ENCODE measurements around the gene PCNX1.
"Not testable (repeated sequence)": the region's sequence is repeated elsewhere in the genome, so short reads cannot be mapped to it uniquely, and the experiment has no call there.

PCNX1 gene

DNA sequence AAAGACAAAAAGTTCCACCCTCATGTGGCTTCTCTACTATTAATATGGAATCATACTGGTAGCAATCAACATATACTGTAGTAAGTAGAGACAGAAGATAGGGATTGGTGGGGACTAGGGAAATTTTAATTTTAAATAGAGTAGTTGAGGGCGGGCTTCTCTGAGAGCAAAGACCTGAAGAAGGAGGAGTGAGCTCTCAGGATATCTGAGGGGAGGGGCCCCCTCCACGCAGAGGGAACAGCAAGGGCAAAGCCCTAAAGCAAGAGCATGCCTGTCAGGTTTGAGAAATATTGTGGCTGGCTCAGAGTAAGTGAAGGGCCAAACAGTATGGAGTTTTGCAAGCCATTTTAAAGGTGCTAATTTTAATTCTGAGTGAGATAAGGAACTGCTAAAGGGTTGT lies 64.3 kb downstream of the PCNX1 start:
- no peak for DNase-seq

DNA sequence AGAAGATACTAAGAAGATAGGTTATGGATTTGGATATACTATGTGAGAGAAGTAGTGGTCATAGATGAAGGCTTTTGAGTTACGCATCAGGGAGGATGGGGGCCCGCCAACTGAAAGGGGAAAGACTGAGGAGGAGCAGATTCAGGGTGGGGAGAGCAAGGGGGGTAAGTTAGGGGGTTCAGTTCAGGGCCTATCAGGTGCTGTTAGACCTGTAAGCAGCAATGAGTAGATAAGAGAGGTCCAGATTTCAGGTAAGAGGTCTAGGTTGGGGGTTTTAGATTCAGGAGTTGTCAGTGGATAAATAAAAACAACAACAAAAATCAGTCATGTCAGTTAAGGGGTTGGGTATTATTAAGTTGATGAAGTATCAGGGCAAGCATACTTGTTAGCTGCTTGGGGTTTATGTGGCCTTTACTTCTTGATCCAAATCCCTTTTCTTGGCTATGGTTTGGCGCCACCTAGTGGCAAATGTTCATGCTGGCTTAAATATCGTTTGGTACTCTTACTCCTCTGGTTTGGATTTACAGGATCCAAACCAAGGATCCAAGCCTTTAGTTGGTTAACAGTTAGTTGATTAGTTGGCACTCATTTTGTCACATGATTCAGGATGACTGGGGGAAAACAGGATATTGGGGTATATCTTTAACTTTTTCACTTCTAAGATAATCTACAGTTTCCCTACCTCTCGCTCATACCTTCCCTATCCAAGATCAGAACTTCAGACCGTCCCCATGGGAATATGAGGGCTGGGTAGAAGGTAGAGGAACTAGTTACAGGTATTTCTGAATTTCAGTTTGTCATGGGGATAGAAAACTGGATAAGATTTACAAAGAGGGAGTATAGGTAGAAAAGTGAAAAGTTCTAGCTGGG lies 65.1 kb downstream of the PCNX1 start:
- DNase-seq: peak; percentile 92

DNA sequence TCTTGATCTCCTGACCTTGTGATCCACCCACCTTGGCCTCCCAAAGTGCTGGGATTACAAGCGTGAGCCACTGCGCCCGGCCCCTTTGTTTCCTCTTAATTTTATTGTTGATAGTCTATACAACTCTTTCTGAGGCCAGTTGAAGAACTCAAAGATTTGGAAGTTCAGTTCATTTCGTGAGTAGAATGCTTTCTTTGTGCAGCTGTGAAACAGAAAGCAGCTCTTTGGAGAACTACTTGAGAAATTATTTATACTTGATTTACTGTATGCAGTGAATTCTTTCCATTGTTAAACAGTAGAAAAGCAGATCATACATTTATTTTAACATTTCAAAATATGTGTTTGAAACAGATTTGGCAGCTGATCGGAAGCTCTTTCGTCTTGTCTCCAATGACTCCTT lies 69.3 kb downstream of the PCNX1 start:
- DNase-seq: no peak

DNA sequence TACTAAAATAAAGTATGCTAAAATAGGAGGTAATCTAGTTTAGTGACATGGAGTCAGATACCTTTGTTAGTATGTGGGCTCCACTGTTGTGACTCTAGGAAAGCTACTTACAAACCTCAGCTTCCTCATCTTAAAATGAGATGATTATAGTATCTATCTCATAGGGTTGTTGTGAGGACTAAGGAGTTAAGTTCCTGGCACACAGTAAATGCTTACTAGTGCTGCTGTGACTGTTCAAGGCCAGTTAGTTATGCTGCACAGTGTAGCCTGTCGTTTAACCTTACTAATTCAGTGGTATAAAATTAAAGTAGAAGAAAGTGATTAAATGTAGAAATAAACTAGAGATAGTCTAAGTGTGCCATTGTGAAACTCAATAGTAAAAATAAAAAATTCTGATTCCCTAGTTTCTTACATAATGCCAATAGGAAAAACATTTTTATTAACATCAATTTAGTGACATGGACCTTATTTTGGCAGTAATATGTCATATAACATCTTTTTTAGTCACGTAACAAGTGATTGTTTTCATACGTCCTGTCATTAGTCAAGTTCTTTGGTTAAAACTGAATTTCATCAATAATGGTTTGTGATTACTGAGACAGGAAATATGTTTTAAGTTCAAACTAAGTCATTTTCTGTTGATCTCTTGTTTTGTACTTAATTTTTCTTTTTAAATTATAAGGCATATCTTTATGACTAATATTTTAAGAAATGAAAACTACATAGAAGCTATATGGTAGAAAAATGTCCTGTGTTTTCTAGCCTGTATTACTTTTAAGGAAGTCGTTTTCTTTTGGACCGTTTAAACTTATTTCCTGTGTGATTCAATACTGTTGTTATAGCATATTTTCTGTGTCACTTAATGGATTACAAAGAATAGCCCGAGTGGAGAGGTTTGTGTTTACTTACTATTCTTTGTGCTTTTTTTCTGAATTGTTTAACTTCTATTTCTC lies 74.0 kb downstream of the PCNX1 start:
- DNase-seq: no peak

DNA sequence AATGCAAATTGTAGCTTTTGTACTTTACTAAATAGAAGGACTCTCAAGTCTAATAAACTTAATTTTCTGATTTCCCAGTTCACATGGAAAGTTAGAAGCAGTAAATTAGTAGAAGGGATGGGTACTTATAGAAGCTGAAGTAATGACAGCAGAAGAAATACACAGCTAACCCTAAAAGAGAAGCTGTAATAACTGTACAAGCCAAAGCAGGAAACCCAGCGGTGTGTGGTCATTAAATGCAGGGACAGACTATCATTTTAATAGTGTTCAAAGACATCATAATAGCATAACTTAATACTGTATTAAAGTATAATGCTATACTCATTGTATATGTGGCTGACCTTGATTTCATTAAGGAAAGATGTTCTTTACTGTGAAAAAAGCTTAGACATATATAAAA lies 74.9 kb downstream of the PCNX1 start:
- no peak for DNase-seq

DNA sequence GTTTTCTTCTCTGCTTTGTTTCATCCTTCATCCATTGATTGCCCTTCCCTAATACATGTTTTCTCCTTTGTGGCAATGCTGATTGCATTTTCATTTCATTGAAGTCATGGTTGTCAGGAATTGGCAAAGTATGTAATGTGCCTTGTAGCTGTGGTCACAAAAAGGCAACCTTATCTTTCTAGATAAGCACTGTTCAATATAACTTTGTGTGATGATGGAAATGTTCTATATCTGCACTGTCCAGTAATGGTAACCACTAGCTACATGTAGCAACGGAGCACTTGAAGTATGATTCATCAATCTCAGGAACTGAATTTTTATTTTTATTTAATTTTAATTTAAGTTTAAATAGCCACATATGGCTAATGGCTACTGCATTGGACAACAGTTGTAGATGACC lies 79.8 kb downstream of the PCNX1 start:
- no peak for DNase-seq

DNA sequence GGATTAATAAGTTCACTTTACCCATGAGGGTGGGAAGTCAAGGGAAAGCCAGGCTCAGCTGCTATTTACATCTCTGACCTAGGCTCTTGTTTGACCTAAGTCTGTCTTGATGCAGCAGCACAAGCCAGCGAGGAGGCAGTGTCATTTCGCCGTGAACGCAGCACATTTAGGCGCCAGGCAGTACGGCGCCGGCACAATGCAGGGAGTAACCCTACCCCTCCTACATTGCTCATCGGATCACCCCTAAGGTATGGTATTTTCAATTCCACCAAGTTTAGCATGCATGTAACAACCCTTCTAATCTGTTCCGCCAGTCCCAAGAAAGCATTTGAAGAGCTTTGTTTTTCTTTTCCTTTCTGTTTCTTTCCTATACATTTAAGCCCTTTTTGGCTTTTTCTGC lies 81.2 kb downstream of the PCNX1 start:
- DNase-seq: no peak

DNA sequence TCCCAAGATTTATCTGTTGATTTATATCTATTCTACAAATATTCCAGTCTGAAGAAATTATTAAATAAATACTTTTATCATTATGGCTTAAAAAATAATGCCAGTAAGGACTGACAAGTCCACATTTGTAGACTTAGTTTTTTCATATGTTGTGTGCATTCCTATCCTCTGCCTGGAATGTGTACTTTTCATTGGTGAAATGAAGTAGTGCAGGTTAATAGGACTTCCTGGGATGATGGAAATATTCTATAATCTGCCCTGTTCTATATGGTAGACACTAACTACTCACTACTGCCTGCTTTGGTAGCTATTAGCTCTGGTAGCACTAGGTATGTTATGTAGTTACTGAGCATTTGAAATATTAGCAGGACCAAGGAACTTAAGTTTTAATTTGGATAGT lies 86.7 kb downstream of the PCNX1 start:
- DNase-seq: no peak

DNA sequence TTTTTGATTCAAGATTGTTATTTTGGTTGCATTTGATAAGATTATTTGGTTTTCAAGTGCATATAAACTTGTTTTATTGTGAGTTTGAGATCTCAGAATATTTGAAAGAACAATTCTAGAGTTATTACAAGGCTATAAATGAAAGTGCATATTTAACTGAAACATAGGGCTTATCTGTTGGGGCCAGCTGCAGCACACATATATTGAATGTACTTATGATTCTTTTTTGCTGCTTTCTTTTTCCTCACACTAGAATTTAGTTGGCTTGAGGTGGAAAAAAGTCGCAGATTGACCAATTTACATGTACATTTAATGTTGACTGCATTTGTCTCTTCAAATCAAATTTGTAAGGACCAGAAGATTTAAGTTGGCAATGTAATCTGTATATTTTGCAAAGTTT lies 88.0 kb downstream of the PCNX1 start:
- DNase-seq: no peak

DNA sequence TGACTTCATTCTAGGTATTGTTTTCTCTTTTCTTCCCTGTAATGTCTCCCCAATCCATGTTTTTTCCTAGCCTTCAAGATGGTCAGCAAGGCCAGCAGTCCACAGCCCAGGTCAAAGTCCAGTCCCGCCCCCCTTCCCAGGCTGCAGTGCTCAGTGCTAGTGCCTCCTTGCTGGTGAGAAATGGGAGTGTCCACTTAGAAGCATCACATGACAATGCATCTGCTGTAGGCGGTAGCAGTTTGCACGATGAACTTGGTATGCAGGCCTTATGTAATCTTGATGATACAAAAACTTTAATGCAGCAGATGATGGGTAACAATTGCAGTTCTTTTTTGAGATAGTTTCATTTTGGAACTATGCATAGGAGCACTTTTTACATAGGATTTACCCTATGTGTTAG lies 88.4 kb downstream of the PCNX1 start:
- DNase-seq: no peak

DNA sequence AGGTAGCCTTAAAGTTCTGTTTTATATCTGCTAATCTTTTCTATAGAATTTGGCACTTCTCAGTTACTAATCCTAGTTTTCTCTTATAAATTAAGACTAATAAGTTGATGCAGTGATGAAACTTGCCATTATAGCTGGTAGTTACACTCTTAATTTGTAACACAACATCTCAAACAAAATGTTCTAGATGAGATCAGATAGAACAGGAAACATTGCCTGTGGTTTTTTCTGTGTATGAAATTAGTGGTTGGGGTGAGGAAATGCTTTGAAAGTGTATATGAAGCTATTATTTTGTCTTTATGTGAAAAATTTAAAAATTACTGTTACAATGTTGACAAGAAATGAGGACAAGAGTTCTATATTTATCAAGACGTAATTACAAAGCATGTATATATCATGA lies 91.9 kb downstream of the PCNX1 start:
- no peak for DNase-seq

DNA sequence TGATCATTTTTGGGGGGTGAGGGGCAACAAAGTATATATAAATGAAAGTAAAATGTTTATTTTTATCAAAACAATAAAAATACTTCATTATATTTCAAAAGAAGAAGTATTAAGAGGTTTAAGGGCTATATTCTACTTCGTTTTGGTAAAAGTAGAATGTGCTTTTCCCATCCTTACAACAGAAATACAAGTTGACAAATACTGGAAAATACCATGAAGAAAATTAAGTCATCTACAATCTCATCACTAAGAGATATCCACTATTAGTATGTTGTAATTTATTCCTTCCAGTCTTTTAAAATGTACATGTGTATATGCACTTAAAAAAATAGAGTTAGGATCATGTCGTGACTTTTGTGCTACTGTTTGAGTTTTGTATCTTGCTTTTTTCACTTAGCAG lies 92.8 kb downstream of the PCNX1 start:
- no peak for DNase-seq

DNA sequence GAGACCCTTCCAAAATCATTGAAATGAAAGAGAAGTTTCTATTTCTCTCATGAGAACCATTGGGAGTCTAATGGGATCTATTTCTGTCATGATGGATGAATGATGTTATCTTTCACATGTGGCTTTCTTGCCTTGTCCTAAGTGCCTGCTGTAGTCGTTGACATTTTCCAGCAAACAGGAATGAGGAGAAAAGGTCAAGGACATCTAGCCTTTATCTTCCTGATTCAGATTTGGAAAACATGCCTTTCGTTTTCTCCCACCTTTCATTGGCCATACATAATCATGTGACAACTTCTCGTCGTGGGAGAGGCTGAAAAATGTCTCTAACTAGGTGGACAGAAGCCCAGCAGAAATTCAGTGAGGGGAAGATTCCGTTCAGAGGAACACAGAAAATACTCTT lies 94.5 kb downstream of the PCNX1 start:
- no peak for DNase-seq

DNA sequence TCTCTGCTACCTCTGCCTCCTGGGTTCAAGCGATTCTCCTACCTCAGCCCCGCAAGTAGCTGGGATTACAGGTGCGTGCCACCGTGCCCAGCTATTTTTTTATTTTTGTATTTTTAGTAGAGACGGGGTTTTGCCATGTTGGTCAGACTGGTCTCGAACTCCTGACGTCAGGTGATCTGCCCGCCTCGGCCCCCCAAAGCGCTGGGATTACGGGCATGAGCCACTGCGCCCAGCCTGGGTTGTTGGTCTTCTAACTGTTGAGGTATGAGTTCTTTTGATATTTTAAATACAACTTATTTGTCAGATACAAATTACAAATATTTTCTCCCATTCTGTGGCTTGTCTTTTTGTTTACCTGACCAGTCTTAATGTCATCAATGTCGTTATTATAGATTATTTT lies 95.9 kb downstream of the PCNX1 start:
- no peak for DNase-seq

DNA sequence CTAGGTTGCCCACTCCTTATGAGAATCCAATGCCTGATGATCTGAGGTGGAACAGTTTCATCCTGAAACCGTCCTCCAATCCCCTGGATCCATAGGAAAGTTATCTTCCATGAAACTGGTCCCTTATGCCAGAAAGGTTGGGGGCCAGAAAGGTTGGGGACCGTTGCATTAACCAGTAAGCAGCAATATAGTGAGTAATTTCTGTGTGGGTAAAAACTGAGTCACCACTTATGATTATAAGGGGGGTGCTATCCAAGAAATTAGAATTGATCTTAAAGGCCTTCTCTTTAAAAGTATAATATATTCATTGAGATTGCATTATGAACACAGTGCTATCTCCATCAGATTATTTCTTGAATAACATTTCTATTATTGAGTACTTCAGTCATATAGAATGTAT lies 97.2 kb downstream of the PCNX1 start:
- DNase-seq: no peak

DNA sequence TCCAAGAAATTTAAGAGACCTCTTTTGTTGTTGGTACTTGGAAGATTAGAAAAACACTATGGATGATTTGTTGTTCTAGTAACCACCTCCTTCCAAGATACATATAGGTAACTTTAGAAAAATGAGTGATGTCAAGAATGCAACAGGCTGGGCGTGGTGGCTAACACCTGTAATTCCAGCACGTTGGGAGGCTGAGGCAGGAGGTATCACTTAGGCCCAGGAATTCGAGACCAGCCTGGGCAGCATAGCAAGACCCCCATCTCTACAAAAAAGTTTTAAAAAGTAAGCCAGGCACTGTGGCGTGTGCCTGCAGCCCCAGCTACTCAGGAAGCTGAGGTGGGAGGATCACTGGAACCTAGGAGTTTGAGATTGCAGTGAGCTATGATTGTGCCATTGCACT lies 97.8 kb downstream of the PCNX1 start:
- no peak for DNase-seq

DNA sequence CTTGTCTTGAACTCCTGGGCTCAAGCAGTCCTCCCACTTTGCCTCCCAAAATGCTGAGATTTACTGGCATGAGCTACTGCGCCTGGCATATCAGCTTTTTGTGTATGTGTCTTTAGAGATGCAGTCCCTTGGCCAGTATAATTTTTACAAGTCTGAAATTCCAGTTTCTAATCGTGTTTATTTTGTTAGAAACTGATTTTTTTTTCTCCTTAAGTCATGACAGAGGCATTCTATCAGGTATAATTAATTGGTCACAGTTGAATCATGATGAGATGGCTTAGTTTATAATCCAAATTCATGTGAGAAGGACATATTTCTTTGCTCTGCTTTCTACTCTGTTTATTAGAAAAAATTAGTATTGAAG lies 98.9 kb downstream of the PCNX1 start:
- DNase-seq: no peak

DNA sequence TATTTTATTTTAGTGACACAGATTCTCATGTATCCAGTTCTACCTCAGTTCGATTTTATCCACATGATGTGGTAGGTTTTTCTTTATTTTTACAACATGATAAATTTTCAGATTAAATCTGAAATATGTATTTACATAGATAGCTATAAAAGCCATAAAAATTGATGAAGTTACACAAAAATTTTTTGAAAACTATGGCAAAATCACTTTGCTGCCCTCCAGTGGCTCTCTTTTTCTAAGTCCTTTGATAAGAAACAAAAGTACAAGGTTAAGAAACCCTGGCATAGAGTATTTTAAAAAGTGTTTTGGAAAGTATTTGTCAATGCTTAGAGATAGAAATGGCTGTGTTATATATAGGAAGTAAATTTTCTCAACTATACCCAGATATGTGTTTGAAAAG lies 104.2 kb downstream of the PCNX1 start:
- DNase-seq: no peak

DNA sequence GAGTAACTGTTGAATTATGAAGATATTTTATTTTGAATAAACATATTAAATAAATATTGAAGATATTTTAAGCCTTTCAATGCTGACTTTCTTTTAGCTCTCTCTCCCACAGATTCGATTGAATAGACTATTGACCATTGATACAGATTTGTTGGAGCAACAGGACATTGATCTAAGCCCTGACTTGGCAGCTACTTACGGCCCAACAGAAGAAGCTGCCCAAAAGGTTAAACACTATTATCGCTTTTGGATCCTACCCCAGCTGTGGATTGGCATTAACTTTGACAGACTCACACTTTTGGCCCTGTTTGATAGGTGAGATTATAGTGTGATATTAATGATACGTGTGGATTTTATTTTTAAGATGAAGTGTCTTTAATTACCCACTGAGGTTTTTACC lies 105.6 kb downstream of the PCNX1 start:
- no peak for DNase-seq

DNA sequence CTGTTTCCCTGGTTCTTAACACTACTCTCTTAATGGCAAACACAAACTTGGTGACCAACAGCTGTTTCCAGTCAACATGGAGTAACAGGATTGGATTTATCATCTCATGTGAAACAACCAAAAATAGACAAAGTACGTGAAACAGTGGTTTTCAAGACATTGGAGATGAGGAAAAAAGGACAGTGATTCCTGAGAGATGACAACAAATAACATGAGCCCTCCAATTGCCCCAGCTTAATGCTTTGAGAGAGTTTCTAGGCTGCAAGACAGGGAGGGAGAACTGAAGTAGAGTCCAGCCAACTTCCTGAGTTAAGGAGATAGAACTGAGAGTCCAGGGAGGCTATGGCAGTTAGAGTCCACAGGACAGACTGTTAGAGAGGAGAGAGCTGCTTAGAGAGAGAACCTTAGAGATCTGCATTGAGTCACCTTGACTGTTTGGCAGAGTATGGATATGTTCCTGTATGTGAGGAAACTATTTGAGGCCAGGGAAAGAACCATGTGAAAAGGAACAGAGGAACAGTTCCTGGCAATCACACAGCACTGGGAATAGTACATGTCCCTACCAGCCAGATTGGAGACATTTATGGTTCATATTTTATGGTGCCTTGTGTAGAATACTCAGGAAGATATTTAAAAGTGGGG lies 106.4 kb downstream of the PCNX1 start:
- DNase-seq: no peak

DNA sequence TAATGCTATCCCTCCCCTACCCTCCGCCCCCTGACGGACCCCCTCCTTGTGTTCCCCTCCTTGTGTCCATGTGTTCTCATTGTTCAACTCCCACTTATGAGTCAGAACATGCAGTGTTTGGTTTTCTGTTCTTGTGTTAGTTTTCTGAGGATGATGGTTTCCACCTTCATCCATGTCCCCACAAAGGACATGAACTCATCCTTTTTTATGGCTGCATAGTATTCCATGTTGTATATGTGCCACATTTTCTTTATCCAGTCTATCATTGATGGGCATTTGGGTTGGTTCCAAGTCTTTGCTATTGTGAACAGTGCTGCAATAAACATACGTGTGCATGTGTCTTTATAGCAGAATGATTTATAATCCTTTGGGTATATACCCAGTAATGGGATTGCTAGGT lies 112.7 kb downstream of the PCNX1 start:
- DNase-seq: not testable (repeated sequence)

DNA sequence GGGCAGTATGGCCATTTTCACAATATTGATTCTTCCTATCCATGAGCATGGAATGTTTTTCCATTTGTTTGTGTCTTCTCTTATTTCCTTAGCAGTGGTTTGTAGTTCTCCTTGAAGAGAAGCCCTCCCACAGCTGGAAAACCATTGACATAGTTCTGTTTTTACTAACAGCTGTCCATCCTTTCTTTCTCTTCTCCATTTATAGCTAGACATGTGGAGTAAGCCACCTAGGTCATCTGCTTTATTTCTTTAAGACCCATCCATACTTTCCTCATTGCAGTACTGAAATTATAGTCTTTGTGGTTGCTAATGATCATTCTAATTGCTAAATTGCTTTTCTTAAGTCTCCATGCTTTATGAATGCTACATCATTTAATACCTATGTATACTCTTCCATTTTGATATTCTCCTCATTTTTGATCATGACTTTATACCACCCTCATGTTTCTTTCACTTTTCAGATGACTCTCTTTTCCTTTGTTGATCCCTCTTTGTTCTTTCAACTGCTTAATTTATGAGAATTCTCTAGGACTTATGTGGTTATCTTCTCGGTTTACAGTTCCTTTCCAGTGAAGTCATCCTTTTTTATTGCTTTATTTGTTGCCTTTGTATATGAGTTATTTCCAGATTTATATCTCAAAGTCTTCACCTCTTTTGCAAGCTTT lies 114.2 kb downstream of the PCNX1 start:
- DNase-seq: no peak

Measured in activated CD8-positive, alpha-beta memory T cell treated with anti-CD3 and anti-CD28 coated beads, Interleukin-2, amount 50 U/mL, for 48 hours (primary cell).